ENCODE measurements around the gene CCDC88B. TPM values are rescaled to one million over a fixed set of nuclear protein-coding genes. Genes with fewer than 3 reads are reported as not detected.
"Not testable (repeated sequence)": the region's sequence is repeated elsewhere in the genome, so short reads cannot be mapped to it uniquely, and the experiment has no call there.

Gene CCDC88B
- total RNA-seq, 4 donors from 2014 or later, result 7.4 to 14.9 (median 13.7) TPM

DNA sequence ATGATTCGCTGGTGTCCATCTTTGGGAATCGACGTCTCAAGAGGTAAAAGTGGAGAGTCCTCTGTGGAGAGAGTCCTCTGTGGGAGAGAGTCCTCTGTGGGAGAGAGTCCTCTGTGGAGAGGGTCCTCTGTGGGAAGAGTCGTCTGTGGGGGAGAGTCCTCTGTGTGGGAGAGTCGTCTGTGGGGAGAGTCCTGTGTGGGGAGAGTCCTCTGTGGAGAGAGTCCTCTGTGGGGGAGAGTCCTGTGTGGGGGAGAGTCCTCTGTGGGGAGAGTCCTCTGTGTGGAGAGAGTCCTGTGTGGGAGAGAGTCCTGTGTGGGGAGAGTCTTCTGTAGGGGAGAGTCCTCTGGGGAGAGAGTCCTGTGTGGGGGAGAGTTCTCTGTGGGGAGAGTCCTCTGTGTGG is 19.0 kb upstream of the CCDC88B start:
- Histone ChIP-seq H3K4me3 (no peak overlapping the region), H3K27ac (peak overlapping the region; percentile 74 to 99 (median 94)), H3K36me3 (peaks cover 7 to 40% (median 14%) of the 10 kb centered on the region in 3 donors), H3K27me3 (no peaks in the 10 kb centered on the region), H3K9me3 (no peaks in the 10 kb centered on the region), H3K4me1 (peaks cover 45 to 84% (median 46%) of the 10 kb centered on the region in 3 donors)
- 41% methylated on average over 3 of the region's 5 CpGs; no CpG with 5 or more reads in 1 of the 2 donors for WGBS, 2 donors
- TF ChIP-seq, protein P1, sequence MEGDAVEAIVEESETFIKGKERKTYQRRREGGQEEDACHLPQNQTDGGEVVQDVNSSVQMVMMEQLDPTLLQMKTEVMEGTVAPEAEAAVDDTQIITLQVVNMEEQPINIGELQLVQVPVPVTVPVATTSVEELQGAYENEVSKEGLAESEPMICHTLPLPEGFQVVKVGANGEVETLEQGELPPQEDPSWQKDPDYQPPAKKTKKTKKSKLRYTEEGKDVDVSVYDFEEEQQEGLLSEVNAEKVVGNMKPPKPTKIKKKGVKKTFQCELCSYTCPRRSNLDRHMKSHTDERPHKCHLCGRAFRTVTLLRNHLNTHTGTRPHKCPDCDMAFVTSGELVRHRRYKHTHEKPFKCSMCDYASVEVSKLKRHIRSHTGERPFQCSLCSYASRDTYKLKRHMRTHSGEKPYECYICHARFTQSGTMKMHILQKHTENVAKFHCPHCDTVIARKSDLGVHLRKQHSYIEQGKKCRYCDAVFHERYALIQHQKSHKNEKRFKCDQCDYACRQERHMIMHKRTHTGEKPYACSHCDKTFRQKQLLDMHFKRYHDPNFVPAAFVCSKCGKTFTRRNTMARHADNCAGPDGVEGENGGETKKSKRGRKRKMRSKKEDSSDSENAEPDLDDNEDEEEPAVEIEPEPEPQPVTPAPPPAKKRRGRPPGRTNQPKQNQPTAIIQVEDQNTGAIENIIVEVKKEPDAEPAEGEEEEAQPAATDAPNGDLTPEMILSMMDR (IDR thresholded peaks at IDR 0.05), result no peak
- no peak for TF ChIP-seq POLR2A (IDR thresholded peaks at IDR 0.05)
- DNase-seq, result no peak
- intact Hi-C loops (cut with DNase I), result no loop called here

DNA sequence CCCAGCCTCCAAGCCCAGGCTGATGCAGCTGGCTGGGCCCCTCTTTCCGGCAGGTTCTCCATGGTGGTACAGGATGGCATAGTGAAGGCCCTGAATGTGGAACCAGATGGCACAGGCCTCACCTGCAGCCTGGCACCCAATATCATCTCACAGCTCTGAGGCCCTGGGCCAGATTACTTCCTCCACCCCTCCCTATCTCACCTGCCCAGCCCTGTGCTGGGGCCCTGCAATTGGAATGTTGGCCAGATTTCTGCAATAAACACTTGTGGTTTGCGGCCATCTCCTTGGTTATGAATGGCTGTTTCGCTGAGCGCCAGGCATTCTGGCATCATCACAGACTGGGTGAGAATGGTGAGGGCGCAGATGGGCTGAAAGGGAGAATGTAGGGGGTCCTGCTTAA is 18.5 kb upstream of the CCDC88B start:
- intact Hi-C loops (cut with DNase I), result no loop called here
- H3K9me3 ChIP-seq, result no peaks in the 10 kb centered on the region
- H3K27me3 ChIP-seq, result no peaks in the 10 kb centered on the region
- TF ChIP-seq POLR2A (IDR thresholded peaks at IDR 0.05), result peak in 2 of 4 donors; percentile 30 to 32
- TF ChIP-seq, protein P1 (IDR thresholded peaks at IDR 0.05), result no peak
- no peak for DNase-seq
- peak overlapping the region; percentile 74 to 99 (median 94) for H3K27ac ChIP-seq
- peaks cover 40 to 79% (median 43%) of the 10 kb centered on the region in 3 donors for H3K4me1 ChIP-seq
- H3K4me3 ChIP-seq, result no peak overlapping the region
- H3K36me3 ChIP-seq, result peaks cover 2 to 34% (median 14%) of the 10 kb centered on the region in 3 donors
- 30 to 83% methylated on average over 4 to 5 of the region's 5 CpGs for WGBS, 2 donors

DNA sequence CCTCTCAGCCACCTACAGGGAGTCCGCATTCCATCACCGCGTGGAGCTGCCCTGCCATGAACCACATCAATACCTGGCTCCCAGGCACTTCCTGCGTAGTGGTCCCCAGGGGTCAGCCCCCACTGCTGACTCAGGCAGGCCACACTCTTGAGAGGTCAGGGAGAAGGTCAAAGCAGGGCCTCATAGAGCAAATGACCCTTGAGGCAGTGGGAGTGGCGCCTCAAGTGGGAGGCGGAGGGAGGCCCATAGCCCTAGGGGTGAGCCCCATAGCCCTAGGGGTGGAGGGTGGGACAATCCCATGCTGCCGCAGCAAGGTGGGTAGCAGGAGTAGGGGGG is 17.1 kb upstream of the CCDC88B start:
- Histone ChIP-seq H3K9me3 (no peaks in the 10 kb centered on the region), H3K4me3 (no peak overlapping the region), H3K36me3 (peaks cover 2 to 34% (median 14%) of the 10 kb centered on the region in 3 donors), H3K4me1 (peaks cover 37 to 74% (median 37%) of the 10 kb centered on the region in 3 donors), H3K27me3 (no peaks in the 10 kb centered on the region), H3K27ac (peak overlapping the region in 3 of 4 donors; percentile 92 to 99 (median 96))
- DNase-seq, result no peak
- 79 to 87% methylated on average over 2 to 3 of the region's 7 CpGs for WGBS, 2 donors
- TF ChIP-seq, protein P1 (IDR thresholded peaks at IDR 0.05), result no peak
- no peak for TF ChIP-seq POLR2A (IDR thresholded peaks at IDR 0.05)
- intact Hi-C loops (cut with DNase I), result no loop called here

GRCh38 chr11:64323373-64323772 is 16.6 kb upstream of the CCDC88B start:
- Histone ChIP-seq H3K27ac (peak overlapping the region; percentile 76 to 99 (median 94)), H3K9me3 (no peaks in the 10 kb centered on the region), H3K4me1 (peaks cover 36 to 74% (median 37%) of the 10 kb centered on the region in 3 donors), H3K4me3 (no peak overlapping the region), H3K27me3 (no peaks in the 10 kb centered on the region), H3K36me3 (peaks cover 2 to 34% (median 14%) of the 10 kb centered on the region in 3 donors)
- WGBS, 2 donors, result 14 to 70% methylated on average over 2 to 5 of the region's 5 CpGs
- no peak for DNase-seq
- TF ChIP-seq, protein P1 (IDR thresholded peaks at IDR 0.05), result no peak
- TF ChIP-seq POLR2A (IDR thresholded peaks at IDR 0.05), result no peak
- intact Hi-C loops (cut with DNase I), result no loop called here

DNA sequence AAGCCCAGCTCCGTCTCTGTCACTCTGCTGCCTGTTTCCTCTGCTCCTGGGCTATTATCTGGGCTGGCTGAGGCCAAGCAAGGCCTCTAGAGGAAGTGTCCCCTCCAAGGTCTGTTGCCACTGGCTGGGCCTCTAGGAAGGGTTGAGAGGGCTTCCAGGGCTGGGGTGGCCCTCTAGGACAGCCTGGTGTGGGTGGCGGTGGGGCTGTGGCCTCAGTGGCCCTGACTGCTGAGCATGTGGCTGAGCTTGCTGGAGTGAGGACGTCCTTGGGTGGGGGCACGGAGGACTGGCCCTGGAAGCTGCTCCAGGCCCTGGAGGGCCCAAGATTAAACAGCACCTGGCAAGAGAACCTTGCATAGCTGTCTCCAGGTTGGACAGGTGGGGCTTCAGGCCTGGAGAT is 16.0 kb upstream of the CCDC88B start:
- H3K27me3 ChIP-seq; intact Hi-C loops (cut with DNase I); H3K9me3 ChIP-seq; H3K4me3 ChIP-seq; DNase-seq: not testable (repeated sequence)
- H3K4me1 ChIP-seq, result peaks cover 30 to 69% (median 34%) of the 10 kb centered on the region in 3 donors
- peak overlapping the region; percentile 76 to 99 (median 94) for H3K27ac ChIP-seq
- peaks cover 2 to 34% (median 14%) of the 10 kb centered on the region in 3 donors for H3K36me3 ChIP-seq
- 80% methylated on average over 1 of the region's 4 CpGs; no CpG with 5 or more reads in 1 of the 2 donors for WGBS, 2 donors

Data from esophagus squamous epithelium (tissue), 5 donors.